ENCODE measurements around the gene KIF7.

KIF7 gene

GRCh38 chr15:89669309-89669865 is 14.1 kb upstream of the KIF7 start:
- DNase-seq (ENCODE audit: low spot score) = no peak

- DNase-seq (ENCODE audit: low spot score) = no peak
Measured at GRCh38 chr15:89668171-89668570, 12.9 kb upstream of the KIF7 start.

- no peak for DNase-seq (ENCODE audit: low spot score)
Measured at GRCh38 chr15:89667706-89667960, 12.4 kb upstream of the KIF7 start.

- DNase-seq (ENCODE audit: low spot score) = no peak
Measured at GRCh38 chr15:89666858-89667705, 11.8 kb upstream of the KIF7 start.

- no peak for DNase-seq (ENCODE audit: low spot score)
Measured at GRCh38 chr15:89666184-89666857, 11.1 kb upstream of the KIF7 start.

- DNase-seq (ENCODE audit: low spot score) = peak; percentile 80
Measured at GRCh38 chr15:89665449-89666181, 10.3 kb upstream of the KIF7 start.

GRCh38 chr15:89664441-89665350 is 9.4 kb upstream of the KIF7 start:
- DNase-seq (ENCODE audit: low spot score) = no peak

GRCh38 chr15:89662893-89663626 is 7.8 kb upstream of the KIF7 start:
- DNase-seq (ENCODE audit: low spot score) = peak; percentile 92

GRCh38 chr15:89660556-89660955 is 5.3 kb upstream of the KIF7 start:
- DNase-seq (ENCODE audit: low spot score) = no peak

GRCh38 chr15:89659295-89659694 is 4.0 kb upstream of the KIF7 start:
- DNase-seq (ENCODE audit: low spot score) = no peak

GRCh38 chr15:89657686-89658200 is 2.5 kb upstream of the KIF7 start:
- no peak for DNase-seq (ENCODE audit: low spot score)

GRCh38 chr15:89656116-89656815 is 999 bp upstream of the KIF7 start:
- DNase-seq (ENCODE audit: low spot score) = peak; percentile 60

- DNase-seq (ENCODE audit: low spot score) = peak; percentile 68
Measured at GRCh38 chr15:89654301-89654761, 936 bp downstream of the KIF7 start.

GRCh38 chr15:89653578-89653977 is 1.7 kb downstream of the KIF7 start:
- DNase-seq (ENCODE audit: low spot score) = no peak

- DNase-seq (ENCODE audit: low spot score) = no peak
Measured at GRCh38 chr15:89652666-89653065, 2.6 kb downstream of the KIF7 start.

- no peak for DNase-seq (ENCODE audit: low spot score)
Measured at GRCh38 chr15:89652131-89652530, 3.1 kb downstream of the KIF7 start.

- no peak for DNase-seq (ENCODE audit: low spot score)
Measured at GRCh38 chr15:89649716-89650115, 5.6 kb downstream of the KIF7 start.

GRCh38 chr15:89649013-89649625 is 6.1 kb downstream of the KIF7 start:
- DNase-seq (ENCODE audit: low spot score) = no peak

Measured in AG08396 (cell line).